ENCODE measurements around the gene FAM180A. TPM values are rescaled to one million over a fixed set of nuclear protein-coding genes. Genes with fewer than 3 reads are reported as not detected.
A peak's percentile ranks its signal among the peaks of the same experiment; 100 is the strongest.

FAM180A gene
- total and polyA plus RNA-seq, 9 of the 15 experiments (the other 6 are each of a cell fraction or from before 2014, with no cell fraction given): not detected

- TF ChIP-seq RBM25 (IDR thresholded peaks at IDR 0.05; ENCODE audit: low read depth, low read length, severe bottlenecking) (no peak), FOS (IDR thresholded peaks at IDR 0.05; ENCODE audit: extremely low read depth, insufficient read length) (no peak), CEBPG (CRISPR knock-in tag; IDR thresholded peaks at IDR 0.05) (no peak), CEBPG (tag; conservative IDR thresholded peaks at IDR 0.05 in 1 of 2, IDR thresholded peaks at IDR 0.05 in 1 of 2) (peak; percentile 29 to 91; a peak in 2 of 4 replicates), FOXP1 (CRISPR knock-in tag; IDR thresholded peaks at IDR 0.05) (no peak), RFX1 (IDR thresholded peaks at IDR 0.05) (no peak), CEBPB (tag; IDR thresholded peaks at IDR 0.05) (peak; percentile 95), ZNF280B (CRISPR knock-in tag; IDR thresholded peaks at IDR 0.05) (no peak), ZBED1 (IDR thresholded peaks at IDR 0.05) (no peak)
Observed at GRCh38 chr7:135706858-135707569, 41.6 kb downstream of the FAM180A start (continued).

Data from K562 (cell line).